Subcutaneous abdominal adipose tissue (tissue), 5 donors: ENCODE measurements around the gene RBM20.

Experiments used
- H3K27ac ChIP-seq: one replicate; pipeline ENCODE4 v1.7.0; 2013; ENCODE audit warnings: low read depth, mild to moderate bottlenecking, inconsistent platforms, low read length, moderate library complexity
- H3K27me3 ChIP-seq, 5 donors: one replicate each; pipeline ENCODE4 v1.7.0; 2013; ENCODE audit warnings: low read length in 5 of 5, inconsistent platforms in 1 of 5; ENCODE audit not compliant: control insufficient read depth in 5 of 5, insufficient read depth in 4 of 5
- H3K36me3 ChIP-seq, 5 donors: one replicate each; pipeline ENCODE4 v1.7.0; 2013; ENCODE audit warnings: low read length in 5 of 5; ENCODE audit not compliant: control insufficient read depth in 5 of 5, insufficient read depth in 5 of 5
- H3K4me1 ChIP-seq, 5 donors: one replicate each; pipeline ENCODE4 v1.7.0; 2013; ENCODE audit warnings: low read length in 5 of 5, mild to moderate bottlenecking in 3 of 5, moderate library complexity in 1 of 5; ENCODE audit not compliant: control insufficient read depth in 5 of 5, insufficient read depth in 5 of 5
- H3K4me3 ChIP-seq, 5 donors: one replicate each; pipeline ENCODE4 v1.7.0; 2013; ENCODE audit warnings: low read length in 5 of 5, low read depth in 1 of 5
- H3K9ac ChIP-seq, 5 donors: one replicate each; pipeline ENCODE4 v1.7.0; 2013; ENCODE audit warnings: low read length in 5 of 5, mild to moderate bottlenecking in 4 of 5, moderate library complexity in 3 of 5
- H3K9me3 ChIP-seq, 5 donors: one replicate each; pipeline ENCODE4 v1.7.0; 2013; ENCODE audit warnings: low read length in 5 of 5; ENCODE audit not compliant: control insufficient read depth in 5 of 5
- donor health status: healthy.
- donor health status: healthy.
- donor health status: healthy.
- donor health status: healthy.
- donor health status: healthy.

The RBM20 gene

DNA sequence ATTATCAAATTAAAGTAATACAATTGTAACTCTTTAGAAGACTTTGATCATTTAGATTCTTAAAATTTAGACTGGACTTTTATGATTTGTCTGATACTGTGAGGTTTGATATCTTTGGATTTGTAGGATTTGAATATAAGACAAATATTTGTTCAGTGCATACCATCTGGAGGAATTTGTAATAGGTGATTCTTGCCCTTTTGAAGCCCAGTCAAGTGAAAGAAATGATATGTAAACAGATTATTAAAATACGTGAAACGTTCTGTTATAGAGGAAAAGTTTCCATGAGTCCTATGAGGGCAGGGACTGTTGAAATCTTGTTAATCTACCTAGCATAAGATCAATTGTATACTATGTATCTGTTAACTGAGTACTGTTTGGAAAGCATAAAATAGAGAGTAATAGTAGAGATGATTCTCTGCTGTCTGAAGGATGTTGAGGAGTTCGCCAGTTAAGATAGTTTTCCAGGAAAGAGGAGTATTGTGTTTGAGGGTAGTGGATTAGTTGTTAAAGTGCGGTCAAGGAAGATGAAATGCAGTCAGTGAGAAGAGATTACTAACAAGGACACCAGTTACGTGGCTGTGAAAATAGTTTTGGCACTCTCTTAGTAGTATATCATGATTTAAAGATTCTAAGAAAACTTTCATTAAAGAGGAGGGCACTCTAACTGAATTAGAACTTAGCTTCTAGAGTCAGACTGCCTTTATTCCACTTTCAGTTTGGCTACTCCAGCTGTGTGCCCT is 242.0 kb downstream of the RBM20 start:
- no peaks in the 10 kb centered on the region for H3K9me3 ChIP-seq
- H3K4me1 ChIP-seq = peaks cover 0 to 3% (median 0%) of the 10 kb centered on the region in 5 donors
- no peaks in the 10 kb centered on the region for H3K27me3 ChIP-seq
- no peak overlapping the region for H3K4me3 ChIP-seq
- peak overlapping the region in 1 of 5 donors; percentile 32 for H3K9ac ChIP-seq
- peaks cover 35 to 67% (median 47%) of the 10 kb centered on the region in 5 donors for H3K36me3 ChIP-seq
- H3K27ac ChIP-seq = no peak overlapping the region

DNA sequence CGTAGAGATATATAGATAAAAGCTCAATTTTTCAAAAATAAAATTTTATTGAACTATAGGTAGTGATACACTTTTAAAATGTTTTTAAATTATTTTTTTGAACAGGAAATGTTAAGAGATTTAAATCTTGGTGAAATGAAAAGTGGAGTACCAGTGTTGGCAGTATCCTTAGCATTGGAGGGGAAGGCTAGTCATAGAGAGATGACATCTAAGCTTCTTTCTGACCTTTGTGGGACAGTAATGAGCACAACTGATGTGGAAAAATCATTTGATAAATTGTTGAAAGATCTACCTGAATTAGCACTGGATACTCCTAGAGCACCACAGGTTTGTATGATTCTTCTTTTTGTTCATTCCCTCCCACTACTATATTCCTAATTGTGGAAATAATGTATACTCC is 243.4 kb downstream of the RBM20 start:
- no peak overlapping the region for H3K9ac ChIP-seq
- no peak overlapping the region for H3K27ac ChIP-seq
- no peaks in the 10 kb centered on the region for H3K4me1 ChIP-seq
- H3K36me3 ChIP-seq = peaks cover 30 to 57% (median 45%) of the 10 kb centered on the region in 5 donors
- H3K27me3 ChIP-seq = no peaks in the 10 kb centered on the region
- H3K9me3 ChIP-seq = no peaks in the 10 kb centered on the region
- no peak overlapping the region for H3K4me3 ChIP-seq
